H9 (cell line): ENCODE data around the gene NOS3. TPM values are rescaled to one million over a fixed set of nuclear protein-coding genes. Genes with fewer than 3 reads are reported as not detected.

Experiments used
- DNase-seq: peaks from one replicate; pipeline ENCODE4 v3.0.0-alpha.2; 2017
- H2AFZ ChIP-seq: one replicate; pipeline ENCODE4 v1.6.1; 2013; ENCODE audit warnings: mild to moderate bottlenecking, low read length, control low read depth, moderate library complexity
- H2AK5ac ChIP-seq: 2 replicates; pipeline ENCODE4 v1.6.1; 2013; ENCODE audit warnings: low read length, control low read depth, mixed read lengths; ENCODE audit not compliant: insufficient read length
- H2BK120ac ChIP-seq: one replicate; pipeline ENCODE4 v1.6.1; 2013; ENCODE audit warnings: low read depth, mild to moderate bottlenecking, low read length, control low read depth, inconsistent platforms; ENCODE audit not compliant: poor library complexity, severe bottlenecking
- H2BK12ac ChIP-seq: 2 replicates; pipeline ENCODE4 v1.6.1; 2013; ENCODE audit warnings: low read length, control low read depth, mixed read lengths, low read depth; ENCODE audit not compliant: insufficient read length
- H2BK15ac ChIP-seq: 2 replicates; pipeline ENCODE4 v1.6.1; 2013; ENCODE audit warnings: low read depth, low read length, control low read depth
- H2BK20ac ChIP-seq: one replicate; pipeline ENCODE4 v1.6.1; 2013; ENCODE audit warnings: low read depth, mild to moderate bottlenecking, low read length, control low read depth, inconsistent platforms; ENCODE audit not compliant: poor library complexity, severe bottlenecking
- H2BK5ac ChIP-seq: 2 replicates; pipeline ENCODE4 v1.6.1; 2013; ENCODE audit warnings: low read length, control low read depth, mixed read lengths; ENCODE audit not compliant: insufficient read length
- H3K14ac ChIP-seq: 2 replicates; pipeline ENCODE4 v1.6.1; 2013; ENCODE audit warnings: low read length, control low read depth; ENCODE audit not compliant: insufficient read depth
- H3K18ac ChIP-seq: 2 replicates; pipeline ENCODE4 v1.6.1; 2013; ENCODE audit warnings: low read depth, mild to moderate bottlenecking, mixed read lengths, low read length, control low read depth; ENCODE audit not compliant: insufficient read length
- H3K23ac ChIP-seq: 2 replicates; pipeline ENCODE4 v1.6.1; 2013; ENCODE audit warnings: low read length, control low read depth, mixed read lengths, low read depth; ENCODE audit not compliant: insufficient read length
- H3K23me2 ChIP-seq: 2 replicates; pipeline ENCODE4 v1.6.1; 2013; ENCODE audit warnings: low read depth, mild to moderate bottlenecking, mixed read lengths, low read length, control low read depth; ENCODE audit not compliant: insufficient read length, poor library complexity, severe bottlenecking
- H3K27ac ChIP-seq: 2 replicates; pipeline ENCODE4 v1.5.1; 2013; ENCODE audit warnings: low read length, control low read depth, mixed read lengths, low read depth; ENCODE audit not compliant: insufficient read length
- H3K27me3 ChIP-seq: 2 replicates; pipeline ENCODE4 v1.6.1; 2013; ENCODE audit warnings: low read length, control low read depth, inconsistent platforms; ENCODE audit not compliant: insufficient read depth
- H3K4ac ChIP-seq: 2 replicates; pipeline ENCODE4 v1.6.1; 2013; ENCODE audit warnings: low read depth, mild to moderate bottlenecking, control low read depth, inconsistent platforms, low read length, moderate library complexity
- H3K4me1 ChIP-seq: 2 replicates; pipeline ENCODE4 v1.6.1; 2013; ENCODE audit warnings: low read length, control low read depth, inconsistent platforms; ENCODE audit not compliant: insufficient read depth
- H3K4me2 ChIP-seq: 2 replicates; pipeline ENCODE4 v1.6.1; 2013; ENCODE audit warnings: low read length, control low read depth, mixed read lengths; ENCODE audit not compliant: insufficient read length, insufficient read depth
- H3K56ac ChIP-seq: 2 replicates; pipeline ENCODE4 v1.6.1; 2013; ENCODE audit warnings: low read depth, mild to moderate bottlenecking, mixed read lengths, low read length, control low read depth; ENCODE audit not compliant: insufficient read length
- H3K79me1 ChIP-seq: 2 replicates; pipeline ENCODE4 v1.6.1; 2013; ENCODE audit warnings: low read depth, mild to moderate bottlenecking, moderate library complexity, low read length, control low read depth, inconsistent platforms; ENCODE audit not compliant: insufficient read depth, poor library complexity, severe bottlenecking
- H3K79me2 ChIP-seq: 2 replicates; pipeline ENCODE4 v1.6.1; 2013; ENCODE audit warnings: low read length, control low read depth, inconsistent platforms; ENCODE audit not compliant: insufficient read depth
- H3K9ac ChIP-seq: 2 replicates; pipeline ENCODE4 v1.6.1; 2013; ENCODE audit warnings: low read length, control low read depth, mixed read lengths; ENCODE audit not compliant: insufficient read length; ENCODE audit errors: extremely low read depth
- H3K9me3 ChIP-seq: one replicate; pipeline ENCODE4 v1.6.1; 2013; ENCODE audit warnings: low read depth, low read length, inconsistent platforms; ENCODE audit not compliant: control insufficient read depth
- H3T11ph ChIP-seq: one replicate; pipeline ENCODE4 v1.6.1; 2013; ENCODE audit warnings: mild to moderate bottlenecking, low read length, control low read depth, inconsistent platforms
- H4K20me1 ChIP-seq: one replicate; pipeline ENCODE4 v1.6.1; 2013; ENCODE audit not compliant: control insufficient read depth, insufficient read length, insufficient read depth
- H4K5ac ChIP-seq: 2 replicates; pipeline ENCODE4 v1.6.1; 2013; ENCODE audit warnings: low read depth, mild to moderate bottlenecking, mixed read lengths, low read length, control low read depth; ENCODE audit not compliant: insufficient read length
- H4K8ac ChIP-seq: replicated peaks from 2 replicates; pipeline ENCODE4 v1.6.1; 2013; ENCODE audit warnings: low read length, control low read depth, mixed read lengths, low read depth; ENCODE audit not compliant: insufficient read length
- H4K91ac ChIP-seq: 2 replicates; pipeline ENCODE4 v1.6.1; 2013; ENCODE audit warnings: low read depth, mild to moderate bottlenecking, moderate library complexity, mixed read lengths, low read length, control low read depth; ENCODE audit not compliant: insufficient read length
- H3K27ac Mint-ChIP-seq, 3 experiments: 2 replicates in 2 of 3; 3 replicates in 1 of 3; pipeline ENCODE4 v1.8.0; 2020 to 2021; ENCODE audit warnings: mixed read lengths in 3 of 3, mild to moderate bottlenecking in 1 of 3, moderate library complexity in 1 of 3
- H3K27me3 Mint-ChIP-seq: 2 replicates; pipeline ENCODE4 v1.8.0; 2021; ENCODE audit warnings: low read depth, mild to moderate bottlenecking, moderate library complexity, mixed read lengths
- H3K36me3 Mint-ChIP-seq, 3 experiments: 2 replicates in 2 of 3; 3 replicates in 1 of 3; pipeline ENCODE4 v1.8.0; 2020 to 2021; ENCODE audit warnings: low read depth in 3 of 3, mixed read lengths in 3 of 3; ENCODE audit not compliant: insufficient read depth in 1 of 3
- H3K4me1 Mint-ChIP-seq, 2 experiments: 2 replicates each; pipeline ENCODE4 v1.8.0; 2020; ENCODE audit warnings: mixed read lengths in 2 of 2
- H3K4me3 Mint-ChIP-seq, 2 experiments: 2 replicates in 1 of 2; 3 replicates in 1 of 2; pipeline ENCODE4 v1.8.0; 2020 to 2021; ENCODE audit warnings: mild to moderate bottlenecking in 2 of 2, mixed read lengths in 2 of 2, moderate library complexity in 1 of 2
- H3K9me3 Mint-ChIP-seq, 2 experiments: 2 replicates in 1 of 2; 3 replicates in 1 of 2; pipeline ENCODE4 v1.8.0; 2020; ENCODE audit warnings: mild to moderate bottlenecking in 2 of 2, mixed read lengths in 2 of 2, moderate library complexity in 1 of 2
- CTCF ChIP-seq: fragments of 200-600 bp; sonication (generic); conservative IDR thresholded peaks from 3 replicates; pipeline ENCODE4 v1.8.0; 2021; ENCODE audit warnings: antibody characterized with exemption, mild to moderate bottlenecking
- WGBS: extraction: QIAGEN DNeasy Blood & Tissue Kit; methylation state at CpG from one replicate; pipeline ENCODE4 v1.1.7; 2013; ENCODE audit warnings: missing lambda C conversion rate, low lambda C conversion rate, mixed read lengths; ENCODE audit not compliant: insufficient read length; ENCODE audit errors: extremely low coverage; 5-methylcytosine and 5-hydroxymethylcytosine counted together
- total RNA-seq: library from RNA; stranded (reverse); gene quantifications from 2 replicates; pipeline ENCODE4 v1.2.1, GENCODE V29; 2021

The NOS3 gene
- total RNA-seq, 1 experiment from 2014 or later: 4.5 TPM

- H3K9ac ChIP-seq: no peak overlapping the region
- no CpG with 5 or more reads among the region's 16 CpGs for WGBS
These were observed 22.0 kb upstream of the NOS3 start for GRCh38 chr7:150968734-150969372.

More at GRCh38 chr7:150968734-150969372, 22.0 kb upstream of the NOS3 start:
- Histone ChIP-seq H3K23me2 (no peaks in the 10 kb centered on the region), H3K79me2 (no peaks in the 10 kb centered on the region), H3K27ac (no peak overlapping the region), H3K14ac (no peak overlapping the region), H4K91ac (no peak overlapping the region), H2BK12ac (no peak overlapping the region), H4K5ac (no peak overlapping the region), H3K18ac (no peak overlapping the region), H2BK5ac (no peak overlapping the region), H2AK5ac (no peak overlapping the region), H3K79me1 (no peaks in the 10 kb centered on the region), H2BK120ac (no peak overlapping the region), H3K4me2 (no peak overlapping the region), H2BK15ac (no peak overlapping the region), H3K4ac (no peak overlapping the region), H4K8ac (no peak overlapping the region), H3K9me3 (no peaks in the 10 kb centered on the region), H2AFZ (no peak overlapping the region), H2BK20ac (no peak overlapping the region), H3K56ac (no peak overlapping the region), H3K4me1 (no peaks in the 10 kb centered on the region), H3K23ac (no peak overlapping the region), H3K27me3 (no peaks in the 10 kb centered on the region), H3T11ph (no peak overlapping the region), H4K20me1 (no peaks in the 10 kb centered on the region)
- Mint-ChIP-seq H3K27ac (no peak overlapping the region), H3K27me3 (peaks cover 29% of the 10 kb centered on the region), H3K4me3 (no peak overlapping the region), H3K9me3 (no peaks in the 10 kb centered on the region), H3K4me1 (peaks cover 29 to 49% of the 10 kb centered on the region in 2 experiments), H3K36me3 (peaks cover 0 to 3% (median 0%) of the 10 kb centered on the region in 3 experiments; a peak in 3 of 7 replicates)
- DNase-seq: no peak
- TF ChIP-seq CTCF: no peak
